Upper lobe of left lung (tissue), 4 donors: ENCODE data around the gene PDXDC1.
"Not testable (repeated sequence)": the region's sequence is repeated elsewhere in the genome, so short reads cannot be mapped to it uniquely, and the experiment has no call there.

ENCODE experiments used
- EP300 ChIP-seq, 4 donors: sonication (generic); formaldehyde crosslinking; IDR thresholded peaks; one replicate each; pipeline ENCODE4 v1.5.1; 2017; ENCODE audit warnings: antibody characterized with exemption in 4 of 4, control low read depth in 2 of 4
- POLR2A ChIP-seq, 4 donors: fragments of 450-650 bp; IDR thresholded peaks; one replicate each; pipeline ENCODE4 v1.5.1; 2016 to 2017; ENCODE audit warnings: antibody characterized with exemption in 4 of 4, mild to moderate bottlenecking in 2 of 4
- POLR2AphosphoS5 ChIP-seq, 2 donors: sonication (generic); formaldehyde crosslinking; IDR thresholded peaks; one replicate each; pipeline ENCODE4 v1.5.1; 2017; ENCODE audit warnings: antibody characterized with exemption in 2 of 2
- TF ChIP-seq, protein P1 (sequence below), 6 experiments: fragments of 450-650 bp in 4 of 6; fragments of 200-600 bp in 2 of 6; sonication (generic) in 2 of 6; IDR thresholded peaks; one replicate each; pipeline ENCODE4 v1.5.1; 2016 to 2019; ENCODE audit warnings: antibody characterized with exemption in 6 of 6

DNA sequence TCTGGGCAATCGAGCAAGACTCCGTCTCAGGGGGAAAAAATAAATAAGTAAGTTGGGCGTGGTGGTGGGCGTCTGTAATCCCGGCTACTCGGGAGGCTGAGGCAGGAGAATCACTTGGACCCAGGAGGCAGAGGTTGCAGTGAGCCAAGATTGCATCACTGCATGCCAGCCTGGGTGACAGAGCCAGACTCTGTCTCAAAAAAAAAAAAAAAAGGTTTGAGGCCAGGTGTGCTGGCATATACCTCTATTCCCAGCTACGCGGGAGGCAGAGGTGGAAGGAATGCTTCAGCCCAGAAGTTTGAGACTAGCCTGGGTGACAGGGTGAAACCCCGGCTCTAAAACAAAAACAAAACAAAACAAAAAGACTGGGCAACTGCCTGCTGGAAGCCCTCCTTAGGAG is 70.4 kb downstream of the PDXDC1 start:
- TF ChIP-seq, protein P1, sequence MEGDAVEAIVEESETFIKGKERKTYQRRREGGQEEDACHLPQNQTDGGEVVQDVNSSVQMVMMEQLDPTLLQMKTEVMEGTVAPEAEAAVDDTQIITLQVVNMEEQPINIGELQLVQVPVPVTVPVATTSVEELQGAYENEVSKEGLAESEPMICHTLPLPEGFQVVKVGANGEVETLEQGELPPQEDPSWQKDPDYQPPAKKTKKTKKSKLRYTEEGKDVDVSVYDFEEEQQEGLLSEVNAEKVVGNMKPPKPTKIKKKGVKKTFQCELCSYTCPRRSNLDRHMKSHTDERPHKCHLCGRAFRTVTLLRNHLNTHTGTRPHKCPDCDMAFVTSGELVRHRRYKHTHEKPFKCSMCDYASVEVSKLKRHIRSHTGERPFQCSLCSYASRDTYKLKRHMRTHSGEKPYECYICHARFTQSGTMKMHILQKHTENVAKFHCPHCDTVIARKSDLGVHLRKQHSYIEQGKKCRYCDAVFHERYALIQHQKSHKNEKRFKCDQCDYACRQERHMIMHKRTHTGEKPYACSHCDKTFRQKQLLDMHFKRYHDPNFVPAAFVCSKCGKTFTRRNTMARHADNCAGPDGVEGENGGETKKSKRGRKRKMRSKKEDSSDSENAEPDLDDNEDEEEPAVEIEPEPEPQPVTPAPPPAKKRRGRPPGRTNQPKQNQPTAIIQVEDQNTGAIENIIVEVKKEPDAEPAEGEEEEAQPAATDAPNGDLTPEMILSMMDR (IDR thresholded peaks at IDR 0.05), result not testable (repeated sequence)
- not testable (repeated sequence) for TF ChIP-seq EP300, POLR2A, POLR2AphosphoS5 (IDR thresholded peaks at IDR 0.05)
